H54 (cell line): ENCODE measurements around the gene CDH22.

Experiments used
- DNase-seq: peaks from one replicate; pipeline ENCODE4 v3.0.0; 2011; ENCODE audit warnings: low spot score, mixed read lengths; ENCODE audit not compliant: insufficient read length
- FAIRE-seq: peaks from 3 replicates; lab custom pipeline; 2011; peaks lifted over from hg19 to GRCh38; lab: Jason Lieb, UNC
- POLR2A ChIP-seq: IDR thresholded peaks from 2 replicates; pipeline ENCODE4 v1.6.1; 2011; ENCODE audit warnings: low read depth, mild to moderate bottlenecking, low read length

CDH22 gene

GRCh38 chr20:46252352-46253091 is 55.8 kb downstream of the CDH22 start:
- no peak for FAIRE-seq
- DNase-seq = no peak
- TF ChIP-seq POLR2A = no peak

DNA sequence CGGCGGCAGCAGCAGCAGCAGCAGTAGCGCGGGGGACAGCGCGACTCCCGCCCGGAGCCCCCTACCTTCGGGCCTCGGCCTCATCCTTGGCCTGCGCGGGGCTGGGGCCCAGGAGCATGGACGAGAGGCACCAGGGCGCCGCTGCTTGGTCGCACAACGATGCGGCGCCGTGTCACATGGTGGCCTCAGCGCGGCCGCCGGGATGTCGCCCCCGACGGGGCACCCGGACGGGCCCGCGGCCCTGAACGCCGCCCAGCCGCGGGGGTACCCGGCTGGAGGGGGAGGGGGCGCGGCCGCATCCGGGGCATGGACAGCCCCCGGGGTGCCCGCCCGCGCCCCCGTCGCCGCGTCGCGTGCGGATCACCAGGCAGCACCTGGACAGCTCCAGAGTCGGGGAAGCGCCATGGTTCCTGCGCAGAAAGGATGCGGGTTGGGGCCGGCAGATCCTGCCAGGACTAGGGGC is 57.1 kb downstream of the CDH22 start:
- FAIRE-seq (no peak), DNase-seq (no peak)
- no peak for TF ChIP-seq POLR2A

- DNase-seq (no peak), FAIRE-seq (no peak)
- TF ChIP-seq POLR2A = no peak
Observed at GRCh38 chr20:46250772-46251171, 57.5 kb downstream of the CDH22 start.

DNA sequence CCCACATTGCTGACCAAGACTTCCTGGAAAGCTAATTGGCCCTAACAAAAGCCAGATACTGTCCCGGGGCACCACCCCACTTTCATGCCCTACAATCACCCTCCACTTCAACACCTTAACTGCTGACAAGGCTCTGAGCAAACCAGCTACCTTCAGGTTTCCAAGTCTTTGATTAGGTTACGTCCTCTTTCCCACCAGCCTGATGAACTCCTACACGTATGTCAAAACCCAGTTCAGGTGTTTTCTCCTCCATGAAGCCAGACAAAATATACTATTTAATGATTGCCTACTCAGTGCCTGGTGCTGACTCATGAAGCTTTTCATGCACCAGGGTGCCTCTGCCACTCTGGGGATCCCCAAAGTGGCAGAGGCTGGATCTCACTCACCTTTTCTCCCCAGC is 58.6 kb downstream of the CDH22 start:
- TF ChIP-seq POLR2A = no peak
- FAIRE-seq (no peak), DNase-seq (no peak)

DNA sequence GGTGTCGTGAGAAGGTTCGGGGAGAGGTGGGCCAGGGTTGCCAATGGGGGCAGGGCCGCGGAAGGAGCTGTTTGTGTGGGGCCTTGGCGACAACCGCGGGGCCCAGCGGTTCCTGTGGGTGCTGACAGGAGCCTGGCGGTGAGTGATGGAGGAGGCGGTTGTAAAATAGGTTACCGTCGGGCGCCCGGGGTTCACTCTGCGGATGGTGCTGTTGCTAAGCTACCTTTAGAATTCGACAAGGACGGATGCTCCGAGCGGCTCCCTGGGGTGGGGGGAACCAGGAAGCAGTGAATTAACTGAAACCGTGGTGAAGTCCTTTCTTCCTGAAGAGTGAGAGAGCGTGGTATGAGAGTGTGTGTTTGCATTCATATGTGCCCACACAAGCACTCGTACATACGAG is 61.7 kb downstream of the CDH22 start:
- no peak for FAIRE-seq
- no peak for DNase-seq
- no peak for TF ChIP-seq POLR2A

- no peak for TF ChIP-seq POLR2A
- FAIRE-seq (no peak), DNase-seq (peak; percentile 70)
Observed at GRCh38 chr20:46243707-46244628, 64.3 kb downstream of the CDH22 start.

GRCh38 chr20:46242390-46242789 is 65.9 kb downstream of the CDH22 start:
- FAIRE-seq (no peak), DNase-seq (no peak)
- no peak for TF ChIP-seq POLR2A

- DNase-seq (no peak), FAIRE-seq (no peak)
- no peak for TF ChIP-seq POLR2A
Observed at GRCh38 chr20:46240881-46241280, 67.4 kb downstream of the CDH22 start.

DNA sequence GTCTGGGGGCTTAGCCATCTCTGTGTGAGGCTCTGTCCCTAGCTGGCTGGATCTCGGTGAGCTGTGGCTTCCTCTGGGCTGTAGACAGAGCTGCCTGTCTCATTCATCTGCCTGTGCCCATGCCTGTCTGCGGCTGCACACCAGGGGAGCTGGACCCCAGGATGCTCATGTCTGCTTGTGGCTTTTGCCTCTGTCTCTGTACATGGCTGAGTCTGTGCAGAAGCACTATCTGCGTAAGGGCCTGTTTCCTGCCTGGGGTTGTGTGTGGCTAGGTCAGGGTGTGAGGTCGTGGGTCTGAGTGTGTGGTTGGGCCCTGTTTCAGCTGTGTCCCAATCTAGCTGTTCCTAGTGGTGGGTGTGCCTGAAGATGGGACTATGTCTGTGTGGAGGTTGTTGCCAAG is 68.2 kb downstream of the CDH22 start:
- TF ChIP-seq POLR2A = no peak
- FAIRE-seq (no peak), DNase-seq (no peak)

DNA sequence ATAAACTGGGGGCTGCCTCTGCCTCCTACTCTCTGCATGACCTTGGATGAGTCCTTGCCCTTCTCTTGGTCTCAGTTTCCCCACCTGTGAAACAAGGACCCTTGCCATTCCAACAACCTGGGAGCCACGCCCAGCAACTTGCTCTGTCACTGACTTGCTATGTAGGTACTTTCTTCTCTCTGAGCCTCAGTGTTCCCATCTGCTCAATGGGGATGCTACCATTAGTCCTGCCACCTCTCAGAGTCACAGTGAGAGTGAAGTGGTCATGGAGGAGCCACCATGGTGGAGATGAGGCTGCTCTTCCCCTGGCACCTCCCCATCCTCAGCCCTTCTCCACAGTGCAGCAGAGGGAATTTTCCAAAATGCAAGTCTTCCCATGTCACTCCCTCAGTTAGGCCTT is 70.6 kb downstream of the CDH22 start:
- no peak for TF ChIP-seq POLR2A
- FAIRE-seq (no peak), DNase-seq (no peak)

- no peak for TF ChIP-seq POLR2A
- FAIRE-seq (no peak), DNase-seq (no peak)
Observed at GRCh38 chr20:46237227-46237626, 71.1 kb downstream of the CDH22 start.

DNA sequence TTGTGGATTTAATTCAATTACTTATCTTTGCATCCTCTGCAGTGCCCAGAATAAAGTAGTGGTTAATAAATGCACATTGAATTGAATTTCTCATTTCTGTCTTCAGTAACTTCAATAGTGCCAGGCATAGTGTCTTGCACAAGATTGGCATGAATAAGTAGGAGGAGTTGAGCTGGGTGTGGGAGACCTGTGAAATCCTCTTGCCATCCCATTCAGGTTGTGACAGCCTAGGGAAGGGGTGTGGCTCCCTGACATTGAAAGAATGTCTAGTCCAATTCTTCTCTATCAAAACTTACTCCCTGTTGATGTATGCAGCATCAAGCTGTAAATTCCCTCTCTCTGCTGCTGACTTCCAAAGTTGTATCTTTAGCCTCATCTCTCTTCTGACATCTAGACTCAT is 73.2 kb downstream of the CDH22 start:
- DNase-seq (no peak), FAIRE-seq (no peak)
- TF ChIP-seq POLR2A = no peak

DNA sequence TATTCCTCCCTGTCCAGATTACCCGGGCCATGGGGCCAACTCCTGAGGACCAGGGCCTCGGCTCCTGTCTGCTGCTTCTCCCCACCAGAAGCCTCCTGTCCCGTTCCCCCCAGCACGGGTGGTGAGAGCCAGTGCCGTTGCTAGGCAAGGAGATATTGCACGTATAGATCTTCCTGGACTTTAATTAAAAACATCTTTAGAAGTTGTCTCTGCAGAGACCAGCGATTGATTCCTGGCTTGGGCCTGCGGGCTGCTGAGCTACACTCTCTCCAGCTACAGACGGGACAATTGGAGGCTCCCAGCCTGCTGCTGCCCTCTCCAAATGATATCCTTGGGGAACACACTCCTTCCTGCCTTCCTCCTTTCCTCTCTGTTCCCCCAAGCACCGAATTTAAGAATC is 74.6 kb downstream of the CDH22 start:
- TF ChIP-seq POLR2A = no peak
- FAIRE-seq = no peak
- DNase-seq = no peak

GRCh38 chr20:46232539-46232938 is 75.8 kb downstream of the CDH22 start:
- DNase-seq (no peak), FAIRE-seq (no peak)
- TF ChIP-seq POLR2A = no peak
